ENCODE results near the gene CYP27C1.
"Not testable (repeated sequence)": the region's sequence is repeated elsewhere in the genome, so short reads cannot be mapped to it uniquely, and the experiment has no call there.

Gene CYP27C1

DNA sequence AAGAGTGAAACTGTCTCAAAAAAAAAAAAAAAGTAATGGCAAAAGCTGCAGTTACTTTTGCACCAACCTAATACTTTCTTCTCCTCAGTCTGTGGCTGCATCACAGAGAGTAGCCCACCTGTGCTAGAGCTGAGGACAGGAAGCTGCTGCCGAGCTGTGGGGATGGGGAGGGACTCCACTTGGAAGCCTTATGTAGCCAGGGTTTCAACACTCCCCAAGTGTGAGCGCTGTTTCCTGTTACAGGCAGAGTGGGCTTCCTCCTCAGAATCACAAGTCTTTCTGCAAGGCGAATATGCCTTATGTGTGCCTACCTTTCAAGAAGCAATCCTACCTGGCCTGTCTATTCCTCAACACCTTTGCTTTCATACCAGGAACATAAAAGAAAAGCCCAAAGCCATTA is 36.3 kb upstream of the CYP27C1 start:
- Histone ChIP-seq H3K79me2 (no peaks in the 10 kb centered on the region), H3K9ac (no peak overlapping the region), H3K27ac (no peak overlapping the region), H3K36me3 (ENCODE audit: control insufficient read depth, insufficient read depth, low read length) (no peaks in the 10 kb centered on the region), H2AFZ (no peak overlapping the region), H3K4me3 (ENCODE audit: low read depth, low read length) (no peak overlapping the region), H3K9me3 (ENCODE audit: control insufficient read depth, low read length) (no peaks in the 10 kb centered on the region), H3K4me2 (ENCODE audit: low read length) (no peak overlapping the region), H3K4me1 (no peaks in the 10 kb centered on the region), H3K27me3 (ENCODE audit: control insufficient read depth, insufficient read depth, low read length) (no peaks in the 10 kb centered on the region)
- no peak for TF ChIP-seq CTCF (IDR thresholded peaks at IDR 0.05)

DNA sequence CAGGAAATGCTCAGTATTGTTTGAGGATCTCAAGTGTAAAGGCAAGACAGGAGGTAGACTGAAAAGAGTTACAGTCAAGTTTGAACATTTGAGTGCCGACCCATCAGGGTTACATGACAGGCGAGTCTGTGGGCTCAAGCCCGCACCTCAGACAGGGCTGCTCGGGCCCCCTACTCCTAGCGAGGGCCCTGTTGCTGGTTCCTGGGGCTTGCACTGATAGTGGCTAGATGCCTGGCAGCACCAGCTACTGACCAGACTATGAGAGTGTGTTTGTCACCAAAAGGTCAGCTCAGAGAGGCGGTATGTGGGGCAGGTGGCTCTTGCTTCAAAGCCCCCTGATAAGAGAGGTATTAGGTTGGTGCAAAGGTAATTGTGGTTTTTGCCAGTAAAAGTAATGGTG is 35.6 kb upstream of the CYP27C1 start:
- TF ChIP-seq CTCF (IDR thresholded peaks at IDR 0.05) = no peak
- H3K27ac ChIP-seq = no peak overlapping the region
- no peaks in the 10 kb centered on the region for H3K36me3 ChIP-seq (ENCODE audit: control insufficient read depth, insufficient read depth, low read length)

GRCh38 chr2:127255146-127255545 is 35.0 kb upstream of the CYP27C1 start:
- Histone ChIP-seq H3K36me3 (ENCODE audit: control insufficient read depth, insufficient read depth, low read length) (no peaks in the 10 kb centered on the region), H3K9ac (no peak overlapping the region), H3K79me2 (no peaks in the 10 kb centered on the region), H3K4me2 (ENCODE audit: low read length) (no peak overlapping the region), H3K27ac (no peak overlapping the region), H2AFZ (no peak overlapping the region), H3K4me3 (ENCODE audit: low read depth, low read length) (no peak overlapping the region), H3K9me3 (ENCODE audit: control insufficient read depth, low read length) (no peaks in the 10 kb centered on the region), H3K4me1 (no peaks in the 10 kb centered on the region), H3K27me3 (ENCODE audit: control insufficient read depth, insufficient read depth, low read length) (no peaks in the 10 kb centered on the region)
- no peak for TF ChIP-seq CTCF (IDR thresholded peaks at IDR 0.05)

More for the DNA sequence above, 35.6 kb upstream of the CYP27C1 start:
- Histone ChIP-seq H3K79me2 (no peaks in the 10 kb centered on the region), H3K4me3 (ENCODE audit: low read depth, low read length) (no peak overlapping the region), H3K9me3 (ENCODE audit: control insufficient read depth, low read length) (no peaks in the 10 kb centered on the region), H3K4me1 (no peaks in the 10 kb centered on the region), H3K27me3 (ENCODE audit: control insufficient read depth, insufficient read depth, low read length) (no peaks in the 10 kb centered on the region), H3K9ac (no peak overlapping the region), H3K4me2 (ENCODE audit: low read length) (no peak overlapping the region), H2AFZ (no peak overlapping the region)

GRCh38 chr2:127254386-127254981 is 34.4 kb upstream of the CYP27C1 start:
- Histone ChIP-seq H3K9ac (no peak overlapping the region), H2AFZ (no peak overlapping the region), H3K4me2 (ENCODE audit: low read length) (no peak overlapping the region)

GRCh38 chr2:127241184-127241583 is 21.1 kb upstream of the CYP27C1 start:
- not testable (repeated sequence) for H3K9ac ChIP-seq; H3K9me3 ChIP-seq (ENCODE audit: control insufficient read depth, low read length); H3K36me3 ChIP-seq (ENCODE audit: control insufficient read depth, insufficient read depth, low read length); H3K27ac ChIP-seq; H3K79me2 ChIP-seq; H3K4me1 ChIP-seq; H3K4me3 ChIP-seq (ENCODE audit: low read depth, low read length); H3K4me2 ChIP-seq (ENCODE audit: low read length); H2AFZ ChIP-seq; H3K27me3 ChIP-seq (ENCODE audit: control insufficient read depth, insufficient read depth, low read length)

More at GRCh38 chr2:127254386-127254981, 34.4 kb upstream of the CYP27C1 start:
- no peaks in the 10 kb centered on the region for H3K79me2 ChIP-seq
- H3K9me3 ChIP-seq (ENCODE audit: control insufficient read depth, low read length) = no peaks in the 10 kb centered on the region
- H3K4me1 ChIP-seq = no peaks in the 10 kb centered on the region
- no peak overlapping the region for H3K27ac ChIP-seq
- H3K36me3 ChIP-seq (ENCODE audit: control insufficient read depth, insufficient read depth, low read length) = no peaks in the 10 kb centered on the region
- H3K4me3 ChIP-seq (ENCODE audit: low read depth, low read length) = no peak overlapping the region
- no peaks in the 10 kb centered on the region for H3K27me3 ChIP-seq (ENCODE audit: control insufficient read depth, insufficient read depth, low read length)
- TF ChIP-seq CTCF (IDR thresholded peaks at IDR 0.05) = no peak
